ENCODE results near the gene FSTL3. TPM values are rescaled to one million over a fixed set of nuclear protein-coding genes. Genes with fewer than 3 reads are reported as not detected.

Gene FSTL3
- total RNA-seq, 1 experiment from 2014 or later, result 32.5 TPM

DNA sequence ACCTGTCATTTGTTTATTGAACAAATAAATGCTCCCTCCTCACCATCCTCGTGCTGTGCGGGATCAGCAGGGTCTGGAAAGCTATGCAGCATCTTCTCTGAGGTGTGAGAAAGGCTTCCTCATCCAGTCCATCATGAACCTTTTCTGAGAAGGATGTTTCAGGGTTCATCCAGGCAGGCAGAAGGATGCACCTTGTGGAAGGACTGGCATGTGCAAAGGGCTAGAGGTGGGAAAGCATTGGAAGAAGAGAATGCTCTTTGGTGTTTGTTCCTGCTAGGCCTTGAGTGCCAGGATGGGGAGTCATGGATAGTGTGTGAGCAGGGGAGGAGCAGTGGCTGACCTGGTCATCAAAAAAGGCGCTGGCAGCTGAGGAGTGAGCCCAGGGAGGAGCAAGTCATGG lies 39.2 kb downstream of the FSTL3 start:
- ChIA-PET CTCF (no interaction called here), POLR2A (interaction anchor here (0.6 kb wide), 1 partner anchor 14 kb away, joined by 8 read pairs; no protein-coding TSS in a partner anchor)
- Histone ChIP-seq H3K27me3 (ENCODE audit: control insufficient read depth, insufficient read depth, low read length) (no peaks in the 10 kb centered on the region), H3K27ac (ENCODE audit: low read length) (no peak overlapping the region), H3K9me3 (ENCODE audit: control insufficient read depth, insufficient read depth, low read depth, low read length) (no peaks in the 10 kb centered on the region), H3K36me3 (ENCODE audit: control insufficient read depth, insufficient read depth, low read length) (no peaks in the 10 kb centered on the region), H3K4me1 (ENCODE audit: control insufficient read depth, insufficient read depth, low read length) (no peaks in the 10 kb centered on the region), H3K4me3 (ENCODE audit: low read depth in 2 of 2, low read length in 2 of 2) (no peak overlapping the region)
- no TSS peak for BruUV-seq (replicated peaks)
- TF ChIP-seq TCF7L2 (IDR thresholded peaks at IDR 0.05; ENCODE audit: low read depth, low read length) (no peak), CTCF (IDR thresholded peaks at IDR 0.05) (no peak), POLR2AphosphoS5 (IDR thresholded peaks at IDR 0.05; ENCODE audit: low read depth, low read length) (no peak), SIN3A (IDR thresholded peaks at IDR 0.05; ENCODE audit: borderline replicate concordance, insufficient read depth, low read depth, low read length) (no peak)
- TF ChIP-seq, protein P1, sequence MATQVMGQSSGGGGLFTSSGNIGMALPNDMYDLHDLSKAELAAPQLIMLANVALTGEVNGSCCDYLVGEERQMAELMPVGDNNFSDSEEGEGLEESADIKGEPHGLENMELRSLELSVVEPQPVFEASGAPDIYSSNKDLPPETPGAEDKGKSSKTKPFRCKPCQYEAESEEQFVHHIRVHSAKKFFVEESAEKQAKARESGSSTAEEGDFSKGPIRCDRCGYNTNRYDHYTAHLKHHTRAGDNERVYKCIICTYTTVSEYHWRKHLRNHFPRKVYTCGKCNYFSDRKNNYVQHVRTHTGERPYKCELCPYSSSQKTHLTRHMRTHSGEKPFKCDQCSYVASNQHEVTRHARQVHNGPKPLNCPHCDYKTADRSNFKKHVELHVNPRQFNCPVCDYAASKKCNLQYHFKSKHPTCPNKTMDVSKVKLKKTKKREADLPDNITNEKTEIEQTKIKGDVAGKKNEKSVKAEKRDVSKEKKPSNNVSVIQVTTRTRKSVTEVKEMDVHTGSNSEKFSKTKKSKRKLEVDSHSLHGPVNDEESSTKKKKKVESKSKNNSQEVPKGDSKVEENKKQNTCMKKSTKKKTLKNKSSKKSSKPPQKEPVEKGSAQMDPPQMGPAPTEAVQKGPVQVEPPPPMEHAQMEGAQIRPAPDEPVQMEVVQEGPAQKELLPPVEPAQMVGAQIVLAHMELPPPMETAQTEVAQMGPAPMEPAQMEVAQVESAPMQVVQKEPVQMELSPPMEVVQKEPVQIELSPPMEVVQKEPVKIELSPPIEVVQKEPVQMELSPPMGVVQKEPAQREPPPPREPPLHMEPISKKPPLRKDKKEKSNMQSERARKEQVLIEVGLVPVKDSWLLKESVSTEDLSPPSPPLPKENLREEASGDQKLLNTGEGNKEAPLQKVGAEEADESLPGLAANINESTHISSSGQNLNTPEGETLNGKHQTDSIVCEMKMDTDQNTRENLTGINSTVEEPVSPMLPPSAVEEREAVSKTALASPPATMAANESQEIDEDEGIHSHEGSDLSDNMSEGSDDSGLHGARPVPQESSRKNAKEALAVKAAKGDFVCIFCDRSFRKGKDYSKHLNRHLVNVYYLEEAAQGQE (IDR thresholded peaks at IDR 0.05; ENCODE audit: insufficient read depth in 1 of 2, low read depth in 2 of 2, low read length in 1 of 2), result no peak
- ATAC-seq (no peak), DNase-seq (ENCODE audit: low read depth, low spot score) (no peak)
- in situ Hi-C loops (cut with HindIII; ENCODE audit: low pct_unique_long_range_greater_than_20kb, low sequenced_read_pairs), result no loop called here
- intact Hi-C loops (cut with micrococcal nuclease; ENCODE audit: unreplicated experiment), result no loop called here

DNA sequence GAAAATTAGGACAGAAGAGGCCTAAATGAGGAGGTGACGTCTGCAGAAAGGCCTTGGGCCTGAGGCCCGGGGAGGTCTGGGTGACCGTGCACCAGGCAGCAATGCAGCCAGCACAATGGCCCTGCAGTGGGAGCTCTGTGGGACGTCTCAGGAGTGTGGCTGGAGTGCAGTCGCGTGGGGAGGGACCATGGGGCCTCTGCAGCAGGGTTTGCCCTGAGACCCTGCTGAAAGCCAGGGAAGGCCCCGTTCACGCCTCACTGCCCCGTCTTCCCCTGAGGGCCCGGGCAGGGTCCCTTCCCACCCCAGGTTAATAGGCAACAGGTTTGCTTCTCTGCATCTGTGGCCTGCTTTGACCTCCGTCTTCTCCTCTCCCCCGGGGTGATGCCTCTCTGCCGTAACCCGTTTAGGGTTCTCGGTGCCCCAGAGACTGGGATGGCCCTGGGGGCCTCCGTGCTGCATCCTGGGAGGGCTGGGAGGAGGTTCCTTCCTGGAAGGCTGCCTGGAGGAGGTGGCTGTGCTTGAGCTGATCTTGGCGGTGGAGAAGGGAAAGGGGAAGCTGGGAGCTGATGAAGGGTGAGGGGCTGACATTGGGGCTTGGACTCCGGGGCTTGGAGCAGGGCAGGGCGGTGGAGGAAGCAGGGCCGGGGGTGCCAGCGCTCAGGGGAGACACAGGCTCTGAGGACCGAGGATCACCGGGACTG lies 42.2 kb downstream of the FSTL3 start:
- ATAC-seq, result no peak
- in situ Hi-C loops (cut with HindIII; ENCODE audit: low pct_unique_long_range_greater_than_20kb, low sequenced_read_pairs), result no loop called here
- no peak overlapping the region for H3K4me3 ChIP-seq (ENCODE audit: low read depth in 2 of 2, low read length in 2 of 2)
- H3K27ac ChIP-seq (ENCODE audit: low read length), result no peak overlapping the region
- no peaks in the 10 kb centered on the region for H3K27me3 ChIP-seq (ENCODE audit: control insufficient read depth, insufficient read depth, low read length)
- intact Hi-C loops (cut with micrococcal nuclease; ENCODE audit: unreplicated experiment), result no loop called here
- H3K4me1 ChIP-seq (ENCODE audit: control insufficient read depth, insufficient read depth, low read length), result no peaks in the 10 kb centered on the region
- H3K9me3 ChIP-seq (ENCODE audit: control insufficient read depth, insufficient read depth, low read depth, low read length), result no peaks in the 10 kb centered on the region
- no peak for DNase-seq (ENCODE audit: low read depth, low spot score)
- ChIA-PET POLR2A (no interaction called here), CTCF (no interaction called here)
- no peaks in the 10 kb centered on the region for H3K36me3 ChIP-seq (ENCODE audit: control insufficient read depth, insufficient read depth, low read length)
- BruUV-seq (replicated peaks), result no TSS peak
- no peak for TF ChIP-seq POLR2AphosphoS5 (IDR thresholded peaks at IDR 0.05; ENCODE audit: low read depth, low read length)
- no peak for TF ChIP-seq TCF7L2 (IDR thresholded peaks at IDR 0.05; ENCODE audit: low read depth, low read length)
- TF ChIP-seq CTCF (IDR thresholded peaks at IDR 0.05), result no peak
- TF ChIP-seq, protein P1 (IDR thresholded peaks at IDR 0.05; ENCODE audit: insufficient read depth in 1 of 2, low read depth in 2 of 2, low read length in 1 of 2), result no peak
- no peak for TF ChIP-seq SIN3A (IDR thresholded peaks at IDR 0.05; ENCODE audit: borderline replicate concordance, insufficient read depth, low read depth, low read length)

Data from Panc1 (cell line).